ENCODE results near the gene CCDC60. TPM values are rescaled to one million over a fixed set of nuclear protein-coding genes. Genes with fewer than 3 reads are reported as not detected.

Gene CCDC60
- total RNA-seq, 1 experiment from 2014 or later = not detected

GRCh38 chr12:119307747-119308146 is 26.8 kb upstream of the CCDC60 start:
- POLR2A ChIA-PET (ENCODE audit: low non-redundant PET) = no interaction called here
- BruUV-seq (replicated peaks) = no TSS peak
- intact Hi-C loops (cut with micrococcal nuclease; ENCODE audit: unreplicated experiment) = no loop called here

GRCh38 chr12:119308708-119309456 is 25.6 kb upstream of the CCDC60 start:
- no peak for TF ChIP-seq EZH2 (IDR thresholded peaks at IDR 0.05; ENCODE audit: borderline replicate concordance, low read depth, low read length, poor library complexity, severe bottlenecking)
- TF ChIP-seq CTCF (conservative IDR thresholded peaks at IDR 0.05; ENCODE audit: low read depth, low read length) = no peak
- ChIA-PET POLR2A (ENCODE audit: low non-redundant PET) (no interaction called here), CTCF (no interaction called here)
- DNase-seq (ENCODE audit: low spot score) = no peak
- H3K4me3 ChIP-seq (ENCODE audit: low read depth, low read length, poor library complexity, severe bottlenecking) = no peak overlapping the region
- no peak overlapping the region for H3K27ac ChIP-seq (ENCODE audit: low read depth, low read length, poor library complexity, severe bottlenecking)
- no peaks in the 10 kb centered on the region for H3K4me1 ChIP-seq (ENCODE audit: insufficient read depth, low read length, poor library complexity, severe bottlenecking)
- no TSS peak for BruUV-seq (replicated peaks)
- no peaks in the 10 kb centered on the region for H3K36me3 ChIP-seq (ENCODE audit: insufficient read depth, low read length, poor library complexity, severe bottlenecking)
- intact Hi-C loops (cut with micrococcal nuclease; ENCODE audit: unreplicated experiment) = no loop called here
- H3K27me3 ChIP-seq (replicated peaks; ENCODE audit: insufficient read depth, low read depth, low read length, poor library complexity) = peaks cover 47% of the 10 kb centered on the region
- H3K9me3 ChIP-seq (ENCODE audit: low read depth, low read length, poor library complexity, severe bottlenecking) = no peaks in the 10 kb centered on the region

More at GRCh38 chr12:119307747-119308146, 26.8 kb upstream of the CCDC60 start:
- Histone ChIP-seq H3K4me3 (ENCODE audit: low read depth, low read length, poor library complexity, severe bottlenecking) (no peak overlapping the region), H3K27ac (ENCODE audit: low read depth, low read length, poor library complexity, severe bottlenecking) (no peak overlapping the region), H3K4me1 (ENCODE audit: insufficient read depth, low read length, poor library complexity, severe bottlenecking) (no peaks in the 10 kb centered on the region), H3K27me3 (replicated peaks; ENCODE audit: insufficient read depth, low read depth, low read length, poor library complexity) (peaks cover 41% of the 10 kb centered on the region), H3K9me3 (ENCODE audit: low read depth, low read length, poor library complexity, severe bottlenecking) (no peaks in the 10 kb centered on the region), H3K36me3 (ENCODE audit: insufficient read depth, low read length, poor library complexity, severe bottlenecking) (no peaks in the 10 kb centered on the region)
- no peak for DNase-seq (ENCODE audit: low spot score)
- TF ChIP-seq EZH2 (IDR thresholded peaks at IDR 0.05; ENCODE audit: borderline replicate concordance, low read depth, low read length, poor library complexity, severe bottlenecking) (no peak), CTCF (conservative IDR thresholded peaks at IDR 0.05; ENCODE audit: low read depth, low read length) (no peak)
- CTCF ChIA-PET = interaction anchor here (0.7 kb wide), 1 partner anchor 353 kb away, joined by 3 read pairs; no protein-coding TSS in a partner anchor

- CTCF ChIA-PET = no interaction called here
These were observed 22.7 kb upstream of the CCDC60 start for GRCh38 chr12:119311878-119312277.

More at GRCh38 chr12:119311878-119312277, 22.7 kb upstream of the CCDC60 start:
- peaks cover 54% of the 10 kb centered on the region for H3K27me3 ChIP-seq (replicated peaks; ENCODE audit: insufficient read depth, low read depth, low read length, poor library complexity)
- no peak overlapping the region for H3K4me3 ChIP-seq (ENCODE audit: low read depth, low read length, poor library complexity, severe bottlenecking)
- H3K36me3 ChIP-seq (ENCODE audit: insufficient read depth, low read length, poor library complexity, severe bottlenecking) = no peaks in the 10 kb centered on the region
- no peak overlapping the region for H3K27ac ChIP-seq (ENCODE audit: low read depth, low read length, poor library complexity, severe bottlenecking)
- intact Hi-C loops (cut with micrococcal nuclease; ENCODE audit: unreplicated experiment) = no loop called here
- TF ChIP-seq EZH2 (IDR thresholded peaks at IDR 0.05; ENCODE audit: borderline replicate concordance, low read depth, low read length, poor library complexity, severe bottlenecking) (no peak), CTCF (conservative IDR thresholded peaks at IDR 0.05; ENCODE audit: low read depth, low read length) (no peak)
- no peak for DNase-seq (ENCODE audit: low spot score)
- POLR2A ChIA-PET (ENCODE audit: low non-redundant PET) = no interaction called here
- no peaks in the 10 kb centered on the region for H3K9me3 ChIP-seq (ENCODE audit: low read depth, low read length, poor library complexity, severe bottlenecking)
- BruUV-seq (replicated peaks) = no TSS peak
- H3K4me1 ChIP-seq (ENCODE audit: insufficient read depth, low read length, poor library complexity, severe bottlenecking) = no peaks in the 10 kb centered on the region

All from A673 (cell line).